22Rv1 (cell line): ENCODE measurements around the gene KLHL17.
A peak's percentile ranks its signal among the peaks of the same experiment; 100 is the strongest.

Experiments
- CTCF ChIP-seq: fragments of 450-650 bp; IDR thresholded peaks from 2 replicates; pipeline ENCODE4 v1.5.1; 2017; ENCODE audit warnings: mild to moderate bottlenecking
- ZFX ChIP-seq: fragments of 450-650 bp; IDR thresholded peaks from 2 replicates; pipeline ENCODE4 v1.6.1; 2017; ENCODE audit warnings: antibody characterized with exemption, borderline replicate concordance

GRCh38 chr1:919271-919872, 41.0 kb upstream of the KLHL17 start:
- TF ChIP-seq CTCF (peak; percentile 8; the same call in 1 of the 2 replicates), ZFX (no peak)
